HG03139 (cell line): Measurements from ENCODE around the gene PARVB.

Experiments used
- ATAC-seq: cut with Tn5 transposase; IDR thresholded peaks from one replicate; pipeline ENCODE4 v1.9.1; 2021; ENCODE audit not compliant: unreplicated experiment

PARVB gene

DNA sequence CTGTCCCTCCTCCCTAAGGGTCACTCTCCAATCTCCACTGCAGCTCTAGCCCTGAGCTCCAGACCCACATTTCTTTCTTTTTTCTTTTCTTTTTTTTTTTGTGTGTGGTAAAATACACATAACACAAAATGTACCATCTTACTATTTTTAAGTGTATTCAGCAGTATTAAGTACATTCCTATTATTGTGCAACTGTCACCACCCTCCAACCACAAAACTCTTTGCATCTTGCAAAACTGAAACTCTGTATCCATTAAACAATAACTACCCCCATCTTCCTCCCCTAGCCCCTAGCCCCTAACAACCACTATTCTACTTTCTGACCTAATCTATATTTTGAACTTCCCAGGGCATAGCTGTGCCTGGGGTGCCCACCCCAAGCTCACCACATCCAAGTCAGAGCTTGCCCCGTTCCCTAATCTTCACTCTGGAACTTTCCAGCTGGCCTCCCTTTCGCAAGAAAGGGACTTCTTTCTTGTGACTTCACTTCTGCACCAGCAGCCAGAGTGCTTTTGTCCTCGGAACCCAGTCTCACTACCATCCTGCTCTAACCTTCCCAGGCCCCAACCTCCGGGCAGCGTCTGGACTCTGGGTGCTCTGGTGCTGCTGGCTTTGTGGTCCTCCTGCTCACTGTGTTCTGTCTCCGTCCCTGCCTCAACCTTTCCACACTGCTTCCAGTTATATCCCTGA, 187.3 kb downstream of the PARVB start:
- ATAC-seq = no peak

DNA sequence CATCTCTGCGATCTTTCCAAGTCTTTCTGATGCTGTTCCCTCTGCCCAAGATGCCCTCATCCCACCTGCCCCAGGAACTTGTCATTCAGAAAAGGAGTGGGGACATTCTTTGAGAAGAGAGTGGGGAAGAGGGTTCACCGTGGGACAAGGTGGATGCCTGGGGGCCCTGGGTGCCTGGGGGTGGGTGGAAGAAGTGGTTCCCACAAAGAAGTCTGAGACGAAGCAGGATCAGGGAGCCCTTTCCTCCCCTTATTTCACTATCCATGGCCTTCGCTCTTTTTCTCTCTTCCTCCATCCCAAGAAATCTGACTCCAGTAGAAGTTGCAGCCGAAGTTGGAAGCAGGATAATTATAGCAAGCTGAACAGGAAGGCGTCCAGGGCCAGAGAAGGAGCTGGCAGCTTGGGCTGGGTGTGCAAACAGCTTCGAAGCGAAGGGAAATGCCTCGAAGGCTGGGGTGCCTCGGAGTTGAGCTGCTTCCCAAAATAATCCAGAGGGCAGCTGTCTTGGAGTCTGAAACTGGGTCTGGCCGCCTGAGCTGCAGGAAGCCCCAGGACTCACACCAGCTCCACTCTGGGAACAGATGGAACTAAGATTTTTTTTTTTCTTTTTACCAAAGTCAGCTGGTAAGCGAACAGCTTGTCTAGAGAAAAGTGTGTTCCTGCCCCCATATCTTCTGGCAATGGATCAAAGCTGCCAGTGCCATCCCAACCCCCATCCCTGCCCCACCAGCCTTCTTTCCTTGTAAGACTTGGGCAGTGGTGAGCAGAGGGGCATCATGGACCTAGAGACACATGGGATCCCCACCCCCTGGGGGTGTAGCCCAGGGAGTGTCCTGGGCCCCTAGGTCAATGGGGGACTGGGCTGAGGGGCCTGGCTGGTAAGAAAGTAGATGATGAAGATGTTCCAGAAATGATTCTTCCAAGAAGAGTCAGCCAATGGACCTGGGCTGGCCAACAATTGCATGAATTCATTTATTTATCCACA, 188.1 kb downstream of the PARVB start:
- no peak for ATAC-seq

DNA sequence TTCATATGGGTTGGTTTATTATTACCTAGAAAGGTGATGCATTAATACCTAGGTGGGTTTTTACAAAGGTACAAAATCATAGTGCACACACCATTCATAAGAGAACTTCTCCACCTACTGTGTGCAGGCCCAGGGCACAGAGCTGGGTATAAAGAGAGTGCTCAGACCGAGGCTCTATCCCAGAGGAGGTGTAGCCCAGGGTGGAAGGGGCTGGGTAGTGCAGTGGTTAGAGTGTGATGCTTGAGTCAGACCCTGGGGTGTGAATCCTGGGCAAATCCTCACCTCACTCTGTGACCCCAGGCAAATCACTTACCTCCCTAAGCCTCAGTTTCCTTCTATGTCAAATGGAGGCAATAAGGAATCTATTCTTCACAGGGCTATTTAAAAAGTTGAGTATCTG, 188.8 kb downstream of the PARVB start:
- no peak for ATAC-seq

DNA sequence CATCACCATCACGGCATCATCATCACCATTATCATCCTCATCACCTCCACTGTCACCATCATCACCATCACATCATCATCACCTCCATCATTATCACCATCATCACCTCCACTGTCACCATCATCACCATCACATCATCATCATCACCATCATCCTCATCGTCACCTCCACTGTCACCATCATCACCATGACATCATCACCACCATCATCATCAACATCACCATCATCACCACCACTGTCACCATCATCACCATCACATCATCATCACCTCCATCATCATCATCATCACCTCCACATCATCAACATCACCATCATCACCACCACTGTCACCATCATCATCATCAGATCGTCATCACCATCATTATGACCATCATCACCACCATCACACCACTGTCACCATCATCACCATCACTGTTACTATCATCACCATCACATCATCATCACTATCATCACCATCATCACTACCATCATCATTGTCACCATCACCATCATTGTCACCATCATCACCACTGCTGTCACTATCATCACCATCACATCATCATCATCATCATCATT, 189.5 kb downstream of the PARVB start:
- ATAC-seq = no peak

DNA sequence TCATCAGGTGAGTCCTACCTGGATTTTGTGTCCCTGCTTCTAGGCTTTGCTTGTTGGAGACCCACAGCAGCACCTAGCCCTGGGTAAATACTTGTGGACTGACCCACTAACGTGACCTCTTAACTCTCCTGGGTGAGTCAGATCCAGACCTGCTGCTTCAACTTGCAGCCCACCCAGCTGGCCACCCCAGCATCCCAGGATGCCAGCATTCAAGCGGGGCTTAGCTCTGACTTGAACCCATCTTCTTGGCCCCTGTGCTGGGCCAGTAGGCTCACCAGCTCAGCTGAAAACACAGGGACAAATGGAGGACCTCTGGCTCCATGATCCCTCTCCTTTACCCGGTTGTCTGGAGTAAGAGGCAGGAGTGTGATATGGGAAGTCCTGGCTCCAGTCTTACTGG, 190.1 kb downstream of the PARVB start:
- no peak for ATAC-seq

DNA sequence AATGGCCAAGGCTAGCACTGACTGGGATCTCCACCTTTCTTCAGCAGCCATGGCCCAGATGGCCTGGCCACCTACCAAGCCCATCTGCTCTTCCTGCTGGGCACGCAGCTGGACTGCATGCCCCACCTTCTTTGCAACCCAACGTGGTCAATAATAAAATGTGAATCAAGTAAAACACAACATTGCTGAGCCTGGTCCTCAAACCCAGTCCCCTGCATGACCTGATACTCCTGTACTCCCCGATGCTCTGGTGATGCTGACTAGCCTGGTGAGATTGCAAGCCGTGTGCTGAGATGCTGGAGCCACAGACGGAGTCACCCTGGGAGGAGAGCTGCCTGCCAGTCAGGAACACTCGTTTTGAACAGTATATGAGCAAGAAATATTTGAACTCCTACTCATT, 190.7 kb downstream of the PARVB start:
- ATAC-seq = no peak

DNA sequence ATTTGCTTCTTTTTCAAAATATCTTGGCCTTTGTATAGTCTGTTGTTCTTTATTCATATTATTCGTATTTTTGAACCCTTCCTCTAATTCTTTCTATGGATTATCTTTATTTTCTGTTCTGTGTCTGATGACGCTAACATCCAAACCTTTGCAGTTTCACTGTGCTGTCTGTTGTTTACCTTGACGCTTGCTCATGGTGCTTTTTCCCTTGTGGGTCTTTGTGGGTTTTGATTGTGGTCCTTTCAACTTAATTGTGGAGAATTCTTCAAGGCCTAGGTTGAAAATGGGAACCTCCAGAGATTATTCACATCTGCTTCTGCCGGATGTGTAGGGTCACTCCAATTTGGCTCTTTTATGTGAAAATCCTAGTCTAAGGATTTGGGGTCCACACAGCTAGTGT, 191.2 kb downstream of the PARVB start:
- no peak for ATAC-seq

DNA sequence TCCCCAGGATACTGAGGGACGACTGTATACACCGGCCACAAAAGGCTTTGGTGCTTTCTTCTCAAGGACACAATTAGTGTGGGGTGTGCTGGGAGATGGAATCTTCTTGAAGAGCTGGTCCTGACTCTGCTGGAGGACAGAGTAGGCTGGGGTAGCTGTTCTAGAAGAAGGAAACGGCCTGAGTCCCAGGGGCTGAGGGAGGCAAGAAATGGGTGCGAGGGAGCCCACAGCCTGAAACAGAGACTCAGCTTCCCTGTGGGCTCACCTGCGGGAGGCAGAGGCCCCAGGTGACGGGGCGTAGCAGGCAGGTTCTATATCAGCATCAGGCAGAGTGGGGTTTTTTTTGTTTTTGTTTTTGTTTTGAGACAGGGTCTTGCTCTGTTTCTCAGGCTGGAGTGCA, 193.2 kb downstream of the PARVB start:
- no peak for ATAC-seq

DNA sequence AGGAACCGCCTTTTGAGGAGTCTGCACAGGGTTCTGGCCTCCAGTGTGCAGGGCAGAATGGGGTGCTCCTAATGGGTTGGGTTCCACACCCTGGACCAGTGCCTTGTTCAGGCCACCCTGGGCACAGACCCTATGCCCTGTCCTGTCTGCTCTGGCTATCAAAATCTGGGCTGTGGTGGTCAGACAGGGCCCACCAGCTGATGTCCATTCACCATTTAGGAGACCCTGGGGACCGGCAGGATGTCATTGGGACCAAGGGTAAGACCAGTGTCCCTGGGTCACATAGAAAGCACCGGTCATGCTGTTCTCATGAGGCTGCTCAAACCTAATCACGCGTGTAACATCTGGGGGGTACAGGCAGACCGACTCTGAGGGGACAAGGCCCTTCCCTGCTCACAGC, 194.0 kb downstream of the PARVB start:
- no peak for ATAC-seq

DNA sequence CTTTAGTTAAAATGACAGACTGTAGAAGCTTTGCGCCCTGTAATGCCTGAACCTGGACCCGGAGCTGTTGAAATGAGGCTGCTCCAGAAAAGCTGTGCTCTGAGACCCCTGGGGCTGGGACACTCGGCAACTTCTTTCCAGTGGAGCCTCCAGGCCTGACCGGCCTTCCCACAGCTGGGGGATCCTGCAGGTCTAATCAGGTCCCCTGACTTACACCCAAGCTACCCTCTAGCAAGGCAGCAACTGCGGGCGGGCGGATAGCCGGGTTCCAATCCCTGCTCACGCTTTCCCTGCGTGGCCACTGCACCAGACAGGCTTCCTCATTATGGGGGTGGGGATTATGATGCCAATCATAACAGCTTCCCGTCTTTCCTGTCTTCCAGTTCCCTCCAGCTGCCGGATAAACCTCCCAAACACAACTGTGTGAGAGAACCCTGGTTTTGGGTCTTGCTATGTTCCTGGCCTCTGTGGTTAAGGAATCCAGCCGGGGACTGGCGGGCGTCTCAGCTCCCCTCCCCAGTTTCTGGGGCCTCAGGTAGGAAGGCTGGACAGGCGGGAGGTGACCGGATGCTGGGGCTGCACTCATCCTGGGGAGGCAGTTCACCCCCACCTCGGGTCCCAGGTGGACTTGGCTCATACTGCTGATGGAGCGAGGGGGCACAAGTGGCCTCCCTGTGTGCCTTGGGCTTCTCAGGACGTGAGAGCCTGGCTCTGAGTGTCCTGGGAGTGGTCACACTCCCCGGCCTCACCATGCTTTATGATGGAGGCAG, 195.2 kb downstream of the PARVB start:
- no peak for ATAC-seq

DNA sequence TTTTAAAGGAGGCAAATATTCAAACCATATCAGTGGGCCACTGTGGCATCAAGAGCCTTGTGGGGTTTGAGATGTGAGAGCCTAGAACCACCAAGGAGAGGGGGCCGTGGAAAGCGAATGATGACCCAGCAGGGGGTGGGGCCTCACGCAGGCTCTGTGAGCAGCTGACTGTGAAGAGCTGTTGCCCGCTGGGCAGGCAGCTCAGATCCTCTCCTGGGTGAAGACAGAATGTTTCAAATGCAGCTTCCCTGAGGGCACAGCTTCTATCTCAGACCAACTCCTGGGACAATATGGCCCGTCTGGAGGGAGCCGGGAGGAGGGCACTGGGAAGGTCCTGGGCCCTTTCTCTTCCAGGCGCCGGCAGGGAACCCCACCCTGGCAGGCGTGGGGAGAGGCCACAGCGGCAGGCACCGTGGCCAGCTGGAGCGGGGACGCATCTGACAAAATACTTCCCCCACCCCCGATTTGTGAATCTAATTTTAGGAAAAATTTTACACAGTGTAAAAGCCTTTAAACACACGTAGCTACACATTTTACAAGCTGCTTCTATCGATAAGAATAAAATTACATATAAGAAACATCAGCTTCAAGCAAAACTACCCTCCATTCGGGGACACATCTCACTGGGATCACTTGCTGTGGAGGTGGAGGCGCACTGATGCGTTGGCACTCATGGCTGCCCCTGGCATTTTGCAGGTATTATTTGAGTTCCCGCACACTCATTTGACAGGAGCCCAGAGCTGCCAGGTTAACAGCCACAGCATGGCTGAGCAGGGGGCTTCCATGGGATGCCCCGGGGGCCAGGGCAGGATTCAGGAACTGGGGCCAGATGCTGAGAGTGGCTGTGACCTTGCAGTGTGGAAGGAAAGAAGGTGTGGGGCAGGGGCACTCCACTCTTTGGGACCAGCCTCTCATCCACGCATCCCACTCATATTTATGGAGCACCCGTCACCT, 196.9 kb downstream of the PARVB start:
- ATAC-seq = no peak

DNA sequence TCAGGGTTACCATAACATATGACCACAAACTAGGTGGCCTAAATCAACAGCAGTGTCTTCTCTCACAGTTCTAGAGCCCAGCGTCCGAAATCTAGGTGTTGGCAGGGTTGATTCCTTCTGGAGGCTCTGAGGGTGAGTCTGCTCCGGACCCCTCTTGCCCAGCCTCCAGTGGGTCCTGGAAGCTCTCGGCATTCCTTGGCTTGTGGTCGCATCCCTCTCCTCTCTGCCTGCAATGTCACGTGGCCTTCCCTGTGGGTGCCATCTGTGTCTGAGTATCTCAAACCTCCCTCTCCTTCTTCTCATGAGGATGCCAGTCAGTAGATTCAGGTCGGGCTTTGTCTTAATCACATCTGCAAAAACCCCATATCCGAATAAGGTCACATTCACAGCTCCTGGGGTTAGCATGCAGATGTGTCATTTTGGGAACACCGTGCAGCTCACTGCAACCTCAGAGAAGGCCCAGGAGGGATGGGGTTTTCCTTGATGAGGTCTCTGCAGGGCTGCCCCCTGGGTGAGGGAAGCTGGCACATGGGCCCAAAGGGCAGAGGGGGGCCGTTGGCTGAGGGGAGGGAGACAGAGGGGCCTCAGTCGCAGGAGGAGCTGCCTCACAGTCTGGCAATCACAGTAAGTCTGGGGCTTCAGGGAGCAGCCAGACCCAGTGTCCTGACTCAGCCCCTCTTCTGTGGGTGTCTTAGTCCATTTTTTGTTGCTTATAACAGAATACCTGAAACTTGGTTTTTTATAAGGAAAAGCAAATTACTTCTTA, 197.8 kb downstream of the PARVB start:
- ATAC-seq = no peak
